Astrocyte (in vitro differentiated cells and primary cell): ENCODE results near the gene KLRG1.

Source experiments
- EZH2 ChIP-seq: IDR thresholded peaks from 2 replicates; pipeline ENCODE4 v1.6.1; 2012; ENCODE audit warnings: mild to moderate bottlenecking, low read length, inconsistent platforms; ENCODE audit not compliant: insufficient read depth
- TF ChIP-seq, protein P1 (sequence below): IDR thresholded peaks from 2 replicates; pipeline ENCODE4 v1.5.1; 2011; ENCODE audit warnings: low read depth, mild to moderate bottlenecking, inconsistent platforms, low read length, moderate library complexity; ENCODE audit not compliant: insufficient read depth

GRCh38 chr12:9040484-9041186, 51.3 kb downstream of the KLRG1 start:
- no peak for TF ChIP-seq EZH2
- TF ChIP-seq, protein P1, sequence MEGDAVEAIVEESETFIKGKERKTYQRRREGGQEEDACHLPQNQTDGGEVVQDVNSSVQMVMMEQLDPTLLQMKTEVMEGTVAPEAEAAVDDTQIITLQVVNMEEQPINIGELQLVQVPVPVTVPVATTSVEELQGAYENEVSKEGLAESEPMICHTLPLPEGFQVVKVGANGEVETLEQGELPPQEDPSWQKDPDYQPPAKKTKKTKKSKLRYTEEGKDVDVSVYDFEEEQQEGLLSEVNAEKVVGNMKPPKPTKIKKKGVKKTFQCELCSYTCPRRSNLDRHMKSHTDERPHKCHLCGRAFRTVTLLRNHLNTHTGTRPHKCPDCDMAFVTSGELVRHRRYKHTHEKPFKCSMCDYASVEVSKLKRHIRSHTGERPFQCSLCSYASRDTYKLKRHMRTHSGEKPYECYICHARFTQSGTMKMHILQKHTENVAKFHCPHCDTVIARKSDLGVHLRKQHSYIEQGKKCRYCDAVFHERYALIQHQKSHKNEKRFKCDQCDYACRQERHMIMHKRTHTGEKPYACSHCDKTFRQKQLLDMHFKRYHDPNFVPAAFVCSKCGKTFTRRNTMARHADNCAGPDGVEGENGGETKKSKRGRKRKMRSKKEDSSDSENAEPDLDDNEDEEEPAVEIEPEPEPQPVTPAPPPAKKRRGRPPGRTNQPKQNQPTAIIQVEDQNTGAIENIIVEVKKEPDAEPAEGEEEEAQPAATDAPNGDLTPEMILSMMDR = no peak
